K562 (cell line): ENCODE measurements around the gene AMH. TPM values are rescaled to one million over a fixed set of nuclear protein-coding genes. Genes with fewer than 3 reads are reported as not detected.

ENCODE experiments used
- CREB3 ChIP-seq: fragments of 450-650 bp; conservative IDR thresholded peaks from 2 replicates; pipeline ENCODE4 v1.6.1; 2016; ENCODE audit warnings: missing genetic modification characterization, low read depth, mild to moderate bottlenecking, missing compliant biosample characterization, moderate library complexity
- CREM ChIP-seq: IDR thresholded peaks from 2 replicates; pipeline ENCODE4 v1.6.1; 2014; ENCODE audit warnings: antibody characterized with exemption, low read depth
- HMGN3 ChIP-seq: IDR thresholded peaks from 2 replicates; pipeline ENCODE4 v1.6.1; 2011; ENCODE audit warnings: borderline replicate concordance, low read depth, mild to moderate bottlenecking, mixed read lengths, low read length; ENCODE audit not compliant: insufficient read length; ENCODE audit errors: extremely low read depth
- NONO ChIP-seq, 2 experiments: fragments of 200-400 bp in 1 of 2; fragments of 450-650 bp in 1 of 2; formaldehyde crosslinking in 1 of 2; IDR thresholded peaks; 2 replicates each; pipeline ENCODE4 v1.6.1; 2017; ENCODE audit warnings: low read depth in 2 of 2, mild to moderate bottlenecking in 2 of 2, moderate library complexity in 2 of 2, low read length in 1 of 2
- SIX5 ChIP-seq, 2 experiments: IDR thresholded peaks; 2 replicates each; pipeline ENCODE4 v1.6.1; 2011; ENCODE audit warnings: low read length in 2 of 2, borderline replicate concordance in 1 of 2, low read depth in 1 of 2, mild to moderate bottlenecking in 1 of 2, moderate library complexity in 1 of 2; ENCODE audit not compliant: insufficient read depth in 1 of 2
- SMAD4 ChIP-seq: fragments of 250-450 bp; sonication (Bioruptor Pico); conservative IDR thresholded peaks from 2 replicates; pipeline ENCODE4 v1.8.0; 2021; ENCODE audit warnings: inconsistent platforms, mild to moderate bottlenecking, moderate library complexity
- XRCC5 ChIP-seq: fragments of 200-400 bp; formaldehyde crosslinking; IDR thresholded peaks from 2 replicates; pipeline ENCODE4 v1.6.1; 2017; ENCODE audit warnings: low read depth, mild to moderate bottlenecking, low read length
- ZBTB40 ChIP-seq, 2 experiments: fragments of 450-650 bp in 1 of 2; sonication (generic) in 1 of 2; formaldehyde crosslinking in 1 of 2; IDR thresholded peaks; 2 replicates each; pipeline versions ENCODE4 v1.7.1 to v1.9.0; 2016 to 2022; ENCODE audit warnings: inconsistent platforms in 1 of 2, mild to moderate bottlenecking in 1 of 2, missing genetic modification reagents in 1 of 2
- ZNF165 ChIP-seq: fragments of 250-450 bp; sonication (Bioruptor Pico); IDR thresholded peaks from 2 replicates; pipeline ENCODE4 v1.4.0; 2020; ENCODE audit warnings: borderline replicate concordance
- ZNF740 ChIP-seq, 3 experiments: fragments of 200-800 bp in 1 of 3; sonication (Bioruptor generic) in 1 of 3; sonication (generic) in 1 of 3; formaldehyde crosslinking in 1 of 3; IDR thresholded peaks; 2 replicates each; pipeline versions ENCODE4 v1.6.1 to v1.8.0; 2016 to 2022; ENCODE audit warnings: mild to moderate bottlenecking in 2 of 3, missing compliant biosample characterization in 2 of 3, missing genetic modification characterization in 2 of 3, missing genetic modification reagents in 1 of 3
- ZNF766 ChIP-seq: fragments of 200-800 bp; sonication (Bioruptor generic); conservative IDR thresholded peaks from 2 replicates; pipeline ENCODE4 v1.6.1; 2016; ENCODE audit warnings: missing genetic modification characterization, missing compliant biosample characterization
- ZNF830 ChIP-seq: fragments of 250-450 bp; sonication (Bioruptor Pico); IDR thresholded peaks from 2 replicates; pipeline ENCODE4 v1.5.0; 2021; ENCODE audit warnings: mild to moderate bottlenecking
- polyA plus RNA-seq, 8 experiments: library from polyadenylated mRNA; depleted of rRNA in 4 of 8; stranded (reverse) in 5 of 8; unstranded in 3 of 8; fragments of >200 nt; fragmentation: Nextera tagmentation in 2 of 8; fragmentation: Illumina TruSeq in 1 of 8; extraction: Ambion mirVana in 2 of 8; extraction: Trizol in 1 of 8; gene quantifications; 2 replicates each; pipeline versions ENCODE4 v1.2.1 to v1.2.3, GENCODE V29; 2011 to 2014; ENCODE audit warnings: inconsistent platforms in 1 of 8, missing spikeins in 1 of 8
- total RNA-seq, 7 experiments: library from RNA; depleted of rRNA in 6 of 7; stranded (reverse); fragments of >200 nt in 6 of 7; fragmentation: Illumina TruSeq in 2 of 7; extraction: Trizol in 2 of 7; gene quantifications; 2 replicates each; pipeline versions ENCODE4 v1.2.1 to v1.2.3, GENCODE V29; 2011 to 2021; ENCODE audit warnings: low replicate concordance in 1 of 7

The AMH gene
- total and polyA plus RNA-seq, 9 of the 15 experiments (the other 6 are each of a cell fraction or from before 2014, with no cell fraction given) = 0.29 to 27.4 (median 2.6) TPM; not detected in 2

- TF ChIP-seq HMGN3 (peak; percentile 97), CREM (peak; percentile 72; the same call in 1 of the 2 replicates), ZNF740 (CRISPR knock-in tag; IDR thresholded peaks at IDR 0.05) (no peak), ZNF740 (tag; IDR thresholded peaks at IDR 0.05) (no peak), NONO (IDR thresholded peaks at IDR 0.05; ENCODE audit: low read depth in 2 of 2, low read length in 1 of 2) (peak in 1 of 2 experiments; percentile 96; a peak in 2 of 4 replicates), ZNF830 (CRISPR knock-in tag) (0 out of 2 replicates have a peak, but pooled peaks have one; percentile 36), ZNF766 (CRISPR knock-in tag) (0 out of 2 replicates have a peak, but pooled peaks have one; percentile 43), CREB3 (tag) (no peak), ZNF165 (CRISPR knock-in tag) (no peak), XRCC5 (peak; percentile 95), ZBTB40 (IDR thresholded peaks at IDR 0.05) (peak; percentile 99), ZBTB40 (CRISPR knock-in tag; IDR thresholded peaks at IDR 0.05) (no peak), SIX5 (IDR thresholded peaks at IDR 0.05; ENCODE audit: borderline replicate concordance in 1 of 2, insufficient read depth in 1 of 2, low read depth in 1 of 2, low read length in 2 of 2) (peak; percentile 79 to 80; a peak in 3 of 4 replicates), SMAD4 (CRISPR knock-in tag) (peak; percentile 94)
Measured at GRCh38 chr19:2273356-2274184, 24.4 kb downstream of the AMH start (continued).
